H1 (cell line): ENCODE measurements around the gene TMEM181. TPM values are rescaled to one million over a fixed set of nuclear protein-coding genes. Genes with fewer than 3 reads are reported as not detected.

ENCODE experiments used
- CTCF ChIA-PET: fragments of 300-600 bp; sonication (Branson Sonifier 250); formaldehyde crosslinking; loops from one replicate; lab custom pipeline; 2021; ENCODE audit not compliant: partially characterized antibody; lab: Charles Lee
- POLR2A ChIA-PET: fragments of 300-600 bp; sonication (Branson Sonifier 250); formaldehyde crosslinking; loops from one replicate; lab custom pipeline; 2021; ENCODE audit warnings: inconsistent platforms; ENCODE audit not compliant: partially characterized antibody; lab: Charles Lee
- DNase-seq, 2 experiments: peaks; one replicate each; pipeline versions ENCODE4 v3.0.0 to v3.0.0-alpha.2; 2010 to 2022; ENCODE audit warnings: low spot score in 2 of 2, low read depth in 1 of 2, mixed read lengths in 1 of 2
- FAIRE-seq: peaks from 2 replicates; lab custom pipeline; 2011; peaks lifted over from hg19 to GRCh38; lab: Jason Lieb, UNC
- H2AFZ ChIP-seq: 2 replicates; pipeline ENCODE4 v1.8.1; 2012; ENCODE audit warnings: low read length, inconsistent platforms
- H2AK5ac ChIP-seq: 2 replicates; pipeline ENCODE4 v1.6.1; 2013; ENCODE audit warnings: low read depth, low read length
- H2BK120ac ChIP-seq: replicated peaks from 2 replicates; pipeline ENCODE3; 2013; ENCODE audit warnings: low read depth, low read length, inconsistent platforms
- H2BK12ac ChIP-seq: 2 replicates; pipeline ENCODE4 v1.6.1; 2013; ENCODE audit warnings: low read depth, low read length
- H2BK15ac ChIP-seq: 2 replicates; pipeline ENCODE4 v1.6.1; 2013; ENCODE audit warnings: low read length
- H2BK20ac ChIP-seq: 2 replicates; pipeline ENCODE4 v1.6.1; 2013; ENCODE audit warnings: low read length
- H2BK5ac ChIP-seq: 2 replicates; pipeline ENCODE4 v1.6.1; 2013; ENCODE audit warnings: low read depth, low read length
- H3K14ac ChIP-seq: 2 replicates; pipeline ENCODE4 v1.6.1; 2013; ENCODE audit warnings: inconsistent platforms; ENCODE audit not compliant: insufficient read length
- H3K18ac ChIP-seq: 2 replicates; pipeline ENCODE4 v1.6.1; 2013; ENCODE audit warnings: low read length; ENCODE audit errors: extremely low read depth
- H3K23ac ChIP-seq: 2 replicates; pipeline ENCODE4 v1.6.1; 2013; ENCODE audit warnings: inconsistent platforms; ENCODE audit not compliant: insufficient read length
- H3K23me2 ChIP-seq: 2 replicates; pipeline ENCODE4 v1.6.1; 2013; ENCODE audit warnings: low read depth, low read length
- H3K27ac ChIP-seq: 2 replicates; pipeline ENCODE4 v1.6.1; 2011; ENCODE audit warnings: low read depth, low read length, inconsistent platforms
- H3K27me3 ChIP-seq, 4 experiments: replicated peaks in 1 of 4; 1 replicate in 1 of 4; 2 replicates in 3 of 4; pipeline versions ENCODE4 v1.6.1 to v1.8.1; 2011 to 2013; ENCODE audit warnings: low read length in 3 of 4, mild to moderate bottlenecking in 3 of 4, inconsistent platforms in 2 of 4, mixed read lengths in 2 of 4, moderate library complexity in 1 of 4; ENCODE audit not compliant: control insufficient read depth in 3 of 4, insufficient read depth in 3 of 4; ENCODE audit errors: extremely low read depth in 1 of 4
- H3K36me3 ChIP-seq, 4 experiments: 2 replicates each; pipeline versions ENCODE4 v1.6.1 to v1.8.1; 2011 to 2013; ENCODE audit warnings: mild to moderate bottlenecking in 4 of 4, low read length in 3 of 4, moderate library complexity in 2 of 4, control low read depth in 1 of 4, inconsistent platforms in 1 of 4; ENCODE audit not compliant: insufficient read depth in 4 of 4, control insufficient read depth in 2 of 4
- H3K4ac ChIP-seq: replicated peaks from 2 replicates; pipeline ENCODE3; 2013; ENCODE audit warnings: low read length, low read depth, mixed read lengths, inconsistent platforms; ENCODE audit not compliant: insufficient read length
- H3K4me1 ChIP-seq, 4 experiments: replicated peaks in 1 of 4; 1 replicate in 1 of 4; 2 replicates in 3 of 4; pipeline versions ENCODE4 v1.6.1 to v1.8.1; 2011 to 2013; ENCODE audit warnings: low read length in 3 of 4, inconsistent platforms in 2 of 4, mixed read lengths in 1 of 4; ENCODE audit not compliant: insufficient read depth in 4 of 4, control insufficient read depth in 3 of 4
- H3K4me2 ChIP-seq, 2 experiments: 2 replicates each; pipeline versions ENCODE4 v1.6.1 to v1.8.1; 2011 to 2013; ENCODE audit warnings: low read depth in 2 of 2, low read length in 2 of 2, control low read depth in 1 of 2, inconsistent platforms in 1 of 2, mild to moderate bottlenecking in 1 of 2; ENCODE audit not compliant: insufficient read depth in 1 of 2
- H3K4me3 ChIP-seq, 4 experiments: fragments of 200-600, 300-600 bp in 1 of 4; sonication (generic), shearing (Covaris generic), sonication (Bioruptor Twin) in 1 of 4; 2 replicates each; pipeline versions ENCODE4 v1.5.1 to v1.8.1; 2011 to 2016; ENCODE audit warnings: low read length in 4 of 4, low read depth in 3 of 4, control low read depth in 2 of 4, inconsistent platforms in 2 of 4, mild to moderate bottlenecking in 2 of 4, mixed read lengths in 1 of 4, moderate library complexity in 1 of 4; ENCODE audit not compliant: insufficient read depth in 2 of 4; ENCODE audit errors: extremely low read depth in 1 of 4
- H3K56ac ChIP-seq: replicated peaks from 2 replicates; pipeline ENCODE3; 2013; ENCODE audit warnings: low read depth, mild to moderate bottlenecking, mixed read lengths, low read length, inconsistent platforms; ENCODE audit not compliant: insufficient read length
- H3K79me1 ChIP-seq: 2 replicates; pipeline ENCODE4 v1.6.1; 2013; ENCODE audit warnings: low read depth, low read length, control low read depth
- H3K79me2 ChIP-seq, 2 experiments: 2 replicates each; pipeline versions ENCODE4 v1.6.1 to v1.8.1; 2012 to 2013; ENCODE audit warnings: low read length in 2 of 2, mild to moderate bottlenecking in 2 of 2, inconsistent platforms in 1 of 2; ENCODE audit not compliant: insufficient read depth in 2 of 2, control insufficient read depth in 1 of 2
- H3K9ac ChIP-seq, 4 experiments: replicated peaks in 1 of 4; 1 replicate in 1 of 4; 2 replicates in 3 of 4; pipeline versions ENCODE4 v1.6.1 to v1.8.1; 2011 to 2013; ENCODE audit warnings: low read depth in 3 of 4, low read length in 3 of 4, control low read depth in 2 of 4, mild to moderate bottlenecking in 2 of 4, moderate library complexity in 2 of 4, inconsistent platforms in 1 of 4; ENCODE audit errors: extremely low read depth in 1 of 4
- H3K9me3 ChIP-seq, 2 experiments: 2 replicates each; pipeline versions ENCODE4 v1.6.1 to v1.8.1; 2012 to 2013; ENCODE audit warnings: mild to moderate bottlenecking in 2 of 2, moderate library complexity in 2 of 2, control low read depth in 1 of 2, inconsistent platforms in 1 of 2, low read depth in 1 of 2, low read length in 1 of 2, mixed read lengths in 1 of 2; ENCODE audit not compliant: insufficient read depth in 2 of 2
- H4K20me1 ChIP-seq, 2 experiments: replicated peaks in 1 of 2; 2 replicates each; pipeline versions ENCODE3 to v1.8.1; 2011 to 2013; ENCODE audit warnings: inconsistent platforms in 2 of 2, low read length in 2 of 2, mild to moderate bottlenecking in 1 of 2; ENCODE audit not compliant: insufficient read depth in 2 of 2, control insufficient read depth in 1 of 2
- H4K5ac ChIP-seq: 2 replicates; pipeline ENCODE4 v1.6.1; 2013; ENCODE audit warnings: low read length, low read depth, mixed read lengths, inconsistent platforms; ENCODE audit not compliant: insufficient read length
- H4K8ac ChIP-seq: 2 replicates; pipeline ENCODE4 v1.8.0; 2013; ENCODE audit warnings: mild to moderate bottlenecking, moderate library complexity, low read length, inconsistent platforms; ENCODE audit not compliant: insufficient read depth; ENCODE audit errors: extremely low read depth
- H4K91ac ChIP-seq: replicated peaks from 2 replicates; pipeline ENCODE3; 2013; ENCODE audit warnings: low read length, mixed read lengths, inconsistent platforms; ENCODE audit not compliant: insufficient read length
- BACH1 ChIP-seq: IDR thresholded peaks from 2 replicates; pipeline ENCODE4 v1.6.1; 2012; ENCODE audit warnings: low read length, improper control_type of control experiment
- CREB1 ChIP-seq: IDR thresholded peaks from 2 replicates; pipeline ENCODE4 v1.6.1; 2012; ENCODE audit warnings: inconsistent platforms
- EP300 ChIP-seq, 2 experiments: IDR thresholded peaks; 1 replicate in 1 of 2; 2 replicates in 1 of 2; pipeline ENCODE4 v1.6.1; 2011 to 2012; ENCODE audit warnings: low read depth in 2 of 2, low read length in 2 of 2, mild to moderate bottlenecking in 2 of 2, borderline replicate concordance in 1 of 2, inconsistent platforms in 1 of 2, moderate library complexity in 1 of 2
- EZH2 ChIP-seq: fragments of 200-600 bp; sonication (generic); IDR thresholded peaks from 2 replicates; pipeline ENCODE4 v1.7.1; 2012; ENCODE audit warnings: low read depth, mild to moderate bottlenecking, moderate library complexity, low read length, inconsistent platforms; ENCODE audit not compliant: severe bottlenecking
- POU5F1 ChIP-seq: IDR thresholded peaks from 2 replicates; pipeline ENCODE4 v1.6.1; 2011; ENCODE audit warnings: low read depth, mild to moderate bottlenecking, low read length, moderate library complexity
- SIRT6 ChIP-seq: IDR thresholded peaks from one replicate; pipeline ENCODE4 v1.7.1; 2012; ENCODE audit warnings: low read length, inconsistent platforms
- whole genome bisulfite sequencing, 2 experiments: shearing (Covaris generic) in 1 of 2; methylation state at CpG; one replicate each; pipeline versions ENCODE4 v1.1.6 to v1.1.7; 2013 to 2015; ENCODE audit warnings: low lambda C conversion rate in 2 of 2, mixed read lengths in 2 of 2, inconsistent platforms in 1 of 2, low coverage in 1 of 2, missing lambda C conversion rate in 1 of 2; ENCODE audit not compliant: insufficient replicate concordance in 2 of 2, insufficient coverage in 1 of 2, insufficient read length in 1 of 2; ENCODE audit errors: extremely low coverage in 1 of 2, missing lambda C conversion rate in 1 of 2; 5-methylcytosine and 5-hydroxymethylcytosine counted together
- polyA plus RNA-seq, 7 experiments: library from polyadenylated mRNA; depleted of rRNA in 3 of 7; stranded (reverse) in 5 of 7; unstranded in 2 of 7; fragments of >200 nt in 5 of 7; fragments of 200-250 nt in 2 of 7; gene quantifications; 1 replicate in 5 of 7; 2 replicates in 1 of 7; 4 replicates in 1 of 7; pipeline versions ENCODE4 v1.2.1 to v1.2.3, GENCODE V29; 2011 to 2013; ENCODE audit warnings: missing spikeins in 2 of 7, mixed read lengths in 2 of 7
- total RNA-seq: library from RNA; stranded (reverse); fragmentation: NEBNext Ultra II Directional; extraction: Animal tissue kit (Norgen Biotek cat#: 25700); gene quantifications from 2 replicates; pipeline ENCODE4 v1.2.1, GENCODE V29; 2021

The TMEM181 gene
- total and polyA plus RNA-seq, 2 of the 8 experiments (the other 6 are each of a cell fraction or from before 2014, with no cell fraction given), result 8.6 to 19.0 TPM

DNA sequence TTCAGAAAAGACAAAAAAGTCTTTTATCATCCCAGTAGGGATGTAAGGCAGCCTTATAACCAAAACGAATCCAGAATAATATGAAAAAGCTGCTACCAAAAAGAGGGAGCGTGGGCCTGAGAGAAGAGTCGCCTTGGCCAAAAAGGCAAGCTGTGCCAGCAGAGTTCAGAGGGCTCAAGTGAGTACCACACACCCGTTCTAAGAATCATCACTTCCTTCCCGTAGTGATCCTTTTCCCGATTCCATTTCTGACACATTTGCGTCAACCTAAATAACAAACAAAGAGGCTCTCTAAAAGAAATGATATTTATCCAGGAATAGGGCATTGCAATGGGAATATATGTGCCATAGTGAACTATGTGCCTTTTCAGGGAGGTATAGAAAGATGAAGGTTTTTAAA, 3.8 kb upstream of the TMEM181 start:
- WGBS, 2 experiments, result 85% methylated on average over 7 of the region's 7 CpGs; no CpG with 5 or more reads in 1 of the 2 experiments

More for the DNA sequence above, 3.8 kb upstream of the TMEM181 start:
- H3K23me2 ChIP-seq, result peaks cover 3% of the 10 kb centered on the region; the same call in 1 of the 2 replicates
- H3K79me1 ChIP-seq, result peaks cover under 1% of the 10 kb centered on the region
- POLR2A ChIA-PET, result interaction anchor here (1.8 kb wide), 1 partner anchor 16 kb away, joined by 7 read pairs; no protein-coding TSS in a partner anchor
- no peak overlapping the region for H2BK5ac ChIP-seq
- no peak overlapping the region for H4K91ac ChIP-seq
- H3K4me2 ChIP-seq, result no peak overlapping the region
- no peak for FAIRE-seq
- no peak overlapping the region for H4K5ac ChIP-seq
- no peak overlapping the region for H3K56ac ChIP-seq
- no peaks in the 10 kb centered on the region for H3K9me3 ChIP-seq
- H3K27ac ChIP-seq, result no peak overlapping the region
- no peak overlapping the region for H3K18ac ChIP-seq
- no peak overlapping the region for H2BK15ac ChIP-seq
- no peak overlapping the region for H2BK12ac ChIP-seq
- no peak overlapping the region for H3K4ac ChIP-seq
- peaks cover 1 to 2% of the 10 kb centered on the region in 2 experiments for H4K20me1 ChIP-seq
- H2AFZ ChIP-seq, result no peak overlapping the region
- no peak overlapping the region for H3K9ac ChIP-seq
- TF ChIP-seq CREB1, result no peak
- TF ChIP-seq SIRT6, result no peak
- TF ChIP-seq EZH2, result no peak
- TF ChIP-seq POU5F1, result no peak
- no peak for TF ChIP-seq BACH1
- no peak for TF ChIP-seq EP300 (IDR thresholded peaks at IDR 0.05; ENCODE audit: borderline replicate concordance in 1 of 2, low read depth in 2 of 2, low read length in 2 of 2)
- TF ChIP-seq, all 59 proteins: peak for 0
- CTCF ChIA-PET, result interaction anchor here (0.7 to 1.2 kb wide), 2 partner anchors 13 to 47 kb away, joined by 3 read pairs; no protein-coding TSS in a partner anchor
- no peak overlapping the region for H3K4me3 ChIP-seq
- H3K23ac ChIP-seq, result no peak overlapping the region
- no peak overlapping the region for H3K14ac ChIP-seq
- H3K79me2 ChIP-seq, result peaks cover 0 to 6% of the 10 kb centered on the region in 2 experiments; a peak in 2 of 4 replicates
- no peak overlapping the region for H2BK20ac ChIP-seq
- peaks cover under 1 to 4% (median 2%) of the 10 kb centered on the region in 4 experiments; a peak in 5 of 7 replicates for H3K4me1 ChIP-seq
- H3K27me3 ChIP-seq, result no peaks in the 10 kb centered on the region
- no peak overlapping the region for H2BK120ac ChIP-seq
- H4K8ac ChIP-seq, result no peak overlapping the region
- no peak for DNase-seq
- no peaks in the 10 kb centered on the region for H3K36me3 ChIP-seq
- no peak overlapping the region for H2AK5ac ChIP-seq
